Mucosa of descending colon (tissue), 3 donors: ENCODE results near the gene CILP. TPM values are rescaled to one million over a fixed set of nuclear protein-coding genes. Genes with fewer than 3 reads are reported as not detected.

Experiments
- ATAC-seq: fragments of 200-7000 bp; cut with Tn5 transposase; one replicate; pipeline ENCODE4 v1.9.1; 2020; ENCODE audit warnings: mild to moderate bottlenecking, moderate library complexity
- DNase-seq, 3 donors: peaks; one replicate each; pipeline ENCODE4 v3.0.0-alpha.2; 2020
- H3K36me3 ChIP-seq: fragments of 200-600 bp; one replicate; pipeline ENCODE4 v1.8.0; 2021; ENCODE audit warnings: low read depth, mild to moderate bottlenecking
- H3K4me1 ChIP-seq: fragments of 200-600 bp; one replicate; pipeline ENCODE4 v1.8.0; 2021; ENCODE audit warnings: low read depth, mild to moderate bottlenecking
- H3K4me3 ChIP-seq: fragments of 200-600 bp; one replicate; pipeline ENCODE4 v1.8.0; 2021; ENCODE audit warnings: mild to moderate bottlenecking
- H3K9me3 ChIP-seq: fragments of 200-600 bp; one replicate; pipeline ENCODE4 v1.8.0; 2021; ENCODE audit warnings: mild to moderate bottlenecking
- CTCF ChIP-seq: fragments of 200-600 bp; IDR thresholded peaks from one replicate; pipeline ENCODE4 v1.8.0; 2022; ENCODE audit warnings: antibody characterized with exemption, mild to moderate bottlenecking
- intact Hi-C, 2 donors: fragments of 100-400 bp; cut with DNase I in 1 of 2; cut with micrococcal nuclease in 1 of 2; formaldehyde crosslinking; loops; one replicate each; pipeline versions ENCODE4 v1.11.0 to v1.11.1; 2022; cut with DNase I, micrococcal nuclease
- total RNA-seq, 3 donors: library from RNA; stranded (reverse); fragmentation: NEBNext Ultra II Directional in 2 of 3; extraction: Animal tissue kit (Norgen Biotek cat#: 25700) in 2 of 3; gene quantifications; one replicate each; pipeline versions ENCODE4 v1.2.1 to v1.2.4, GENCODE V29; 2021 to 2023
- donor health status: DM: no; HTN: no; CAD: no; lungs with moderate emphysema.
- donor health status: DM: no; HTN: no; CAD: no.
- donor health status: DM: no; HTN: yes; CAD: no.

CILP gene
- total RNA-seq, 3 donors from 2014 or later, result 2.7 to 14.7 (median 10.3) TPM

DNA sequence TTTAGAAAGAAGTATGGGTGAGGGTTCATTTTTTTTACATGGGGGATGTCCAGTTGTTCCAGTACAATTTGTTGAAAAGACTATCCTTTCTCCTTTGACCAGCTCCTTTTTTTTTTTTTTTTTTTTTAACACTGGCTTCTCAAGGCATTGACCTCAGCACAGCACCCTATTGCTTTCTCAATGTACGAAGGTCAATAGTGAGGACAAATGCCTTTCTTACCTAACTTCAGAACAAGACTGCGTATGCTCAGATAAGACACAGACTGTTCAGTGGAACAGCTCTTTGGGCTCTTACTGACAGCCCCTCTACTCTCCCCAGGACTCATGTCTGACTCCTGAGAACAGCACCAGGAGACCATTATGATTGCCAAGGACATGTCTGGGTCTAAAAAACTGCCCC lies 10.4 kb upstream of the CILP start:
- no peak overlapping the region for H3K4me3 ChIP-seq
- no peaks in the 10 kb centered on the region for H3K4me1 ChIP-seq
- DNase-seq, result no peak
- intact Hi-C loops, result no loop called here
- ATAC-seq, result no peak
- TF ChIP-seq CTCF, result no peak
- no peaks in the 10 kb centered on the region for H3K9me3 ChIP-seq
- H3K36me3 ChIP-seq, result no peaks in the 10 kb centered on the region

GRCh38 chr15:65219137-65219536 lies 7.9 kb upstream of the CILP start:
- no peak for TF ChIP-seq CTCF

GRCh38 chr15:65217526-65218482 lies 6.5 kb upstream of the CILP start:
- Histone ChIP-seq H3K9me3 (no peaks in the 10 kb centered on the region), H3K4me3 (no peak overlapping the region), H3K4me1 (no peaks in the 10 kb centered on the region), H3K36me3 (no peaks in the 10 kb centered on the region)
- DNase-seq, result no peak
- ATAC-seq, result no peak
- TF ChIP-seq CTCF, result no peak
- intact Hi-C loops, result no loop called here

More at GRCh38 chr15:65219137-65219536, 7.9 kb upstream of the CILP start:
- DNase-seq (no peak), ATAC-seq (no peak)
- Histone ChIP-seq H3K9me3 (no peaks in the 10 kb centered on the region), H3K36me3 (no peaks in the 10 kb centered on the region), H3K4me1 (no peaks in the 10 kb centered on the region), H3K4me3 (no peak overlapping the region)
- intact Hi-C loops, result no loop called here

- no peak for DNase-seq
- peaks cover 2% of the 10 kb centered on the region for H3K4me1 ChIP-seq
- no peak overlapping the region for H3K4me3 ChIP-seq
- no peak for ATAC-seq
- H3K9me3 ChIP-seq, result no peaks in the 10 kb centered on the region
- H3K36me3 ChIP-seq, result no peaks in the 10 kb centered on the region
- intact Hi-C loops, result no loop called here
- TF ChIP-seq CTCF, result no peak
Observed at GRCh38 chr15:65215496-65215895, 4.2 kb upstream of the CILP start.

DNA sequence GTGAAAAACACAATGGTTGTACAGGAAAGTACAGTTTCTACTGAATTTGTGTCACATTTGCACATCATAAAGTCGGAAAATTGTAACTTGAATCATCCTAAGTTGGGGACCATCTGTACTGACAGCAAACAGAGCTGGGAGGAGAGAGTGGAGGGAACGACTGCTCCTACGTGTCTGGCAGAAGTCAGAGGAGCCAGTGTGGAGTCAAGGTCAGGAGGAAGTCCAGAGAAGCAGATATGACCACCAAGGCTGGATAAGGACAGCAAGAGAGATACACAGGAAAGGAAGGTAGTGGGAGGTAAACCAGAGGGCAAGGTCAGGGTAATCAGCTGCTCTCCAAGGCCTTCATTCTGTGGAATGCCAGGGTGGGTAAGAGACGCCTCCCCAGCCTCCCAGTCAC lies 2.7 kb upstream of the CILP start:
- Histone ChIP-seq H3K4me3 (no peak overlapping the region), H3K36me3 (no peaks in the 10 kb centered on the region), H3K4me1 (peaks cover 3% of the 10 kb centered on the region), H3K9me3 (no peaks in the 10 kb centered on the region)
- DNase-seq (no peak), ATAC-seq (no peak)
- intact Hi-C loops, result no loop called here
- TF ChIP-seq CTCF, result no peak
